Glutamatergic neuron (in vitro differentiated cells): ENCODE results near the gene YIPF4. TPM values are rescaled to one million over a fixed set of nuclear protein-coding genes. Genes with fewer than 3 reads are reported as not detected.
A peak's percentile ranks its signal among the peaks of the same experiment; 100 is the strongest.
"Not testable (repeated sequence)": the region's sequence is repeated elsewhere in the genome, so short reads cannot be mapped to it uniquely, and the experiment has no call there.

Experiments
- DNase-seq: peaks from one replicate; pipeline ENCODE4 v3.0.0; 2022
- H3K27ac Mint-ChIP-seq: one replicate; pipeline ENCODE4 v1.8.0; 2020; ENCODE audit warnings: mild to moderate bottlenecking, mixed read lengths, inconsistent platforms; ENCODE audit not compliant: unreplicated experiment
- H3K27me3 Mint-ChIP-seq: one replicate; pipeline ENCODE4 v1.8.0; 2020; ENCODE audit warnings: mild to moderate bottlenecking, moderate library complexity, mixed read lengths, inconsistent platforms; ENCODE audit not compliant: unreplicated experiment
- H3K36me3 Mint-ChIP-seq: one replicate; pipeline ENCODE4 v1.8.0; 2020; ENCODE audit warnings: mild to moderate bottlenecking, mixed read lengths, inconsistent platforms; ENCODE audit not compliant: unreplicated experiment
- H3K4me1 Mint-ChIP-seq: one replicate; pipeline ENCODE4 v1.8.0; 2020; ENCODE audit warnings: mild to moderate bottlenecking, low read depth, mixed read lengths, inconsistent platforms; ENCODE audit not compliant: unreplicated experiment
- H3K4me3 Mint-ChIP-seq: one replicate; pipeline ENCODE4 v1.8.0; 2020; ENCODE audit warnings: mild to moderate bottlenecking, mixed read lengths, inconsistent platforms; ENCODE audit not compliant: unreplicated experiment
- H3K9me3 Mint-ChIP-seq: one replicate; pipeline ENCODE4 v1.8.0; 2020; ENCODE audit warnings: mild to moderate bottlenecking, moderate library complexity, mixed read lengths, inconsistent platforms; ENCODE audit not compliant: unreplicated experiment
- CTCF ChIP-seq: fragments of 200-600 bp; sonication (generic); IDR thresholded peaks from one replicate; pipeline ENCODE4 v1.5.0; 2021; ENCODE audit not compliant: partially characterized antibody, unreplicated experiment
- total RNA-seq: library from RNA; stranded (reverse); fragmentation: NEBNext Ultra II Directional; extraction: Animal tissue kit (Norgen Biotek cat#: 25700); gene quantifications from one replicate; pipeline ENCODE4 v1.2.1, GENCODE V29; 2021; ENCODE audit not compliant: unreplicated experiment

Gene YIPF4
- total RNA-seq, 1 donor from 2014 or later = 50.2 TPM

- TF ChIP-seq CTCF = no peak
- Mint-ChIP-seq H3K27me3 (no peaks in the 10 kb centered on the region), H3K4me3 (no peak overlapping the region), H3K9me3 (no peaks in the 10 kb centered on the region), H3K27ac (no peak overlapping the region), H3K4me1 (no peaks in the 10 kb centered on the region), H3K36me3 (no peaks in the 10 kb centered on the region)
- DNase-seq = no peak
Measured at GRCh38 chr2:32330136-32330535, 52.4 kb downstream of the YIPF4 start.

GRCh38 chr2:32342801-32343200 lies 65.1 kb downstream of the YIPF4 start:
- no peaks in the 10 kb centered on the region for H3K9me3 Mint-ChIP-seq
- DNase-seq = no peak
- no peaks in the 10 kb centered on the region for H3K4me1 Mint-ChIP-seq
- H3K27ac Mint-ChIP-seq = no peak overlapping the region
- no peak for TF ChIP-seq CTCF
- H3K27me3 Mint-ChIP-seq = peaks cover 3% of the 10 kb centered on the region
- H3K36me3 Mint-ChIP-seq = no peaks in the 10 kb centered on the region
- no peak overlapping the region for H3K4me3 Mint-ChIP-seq

GRCh38 chr2:32350797-32351196 lies 73.1 kb downstream of the YIPF4 start:
- not testable (repeated sequence) for H3K4me3 Mint-ChIP-seq, H3K27me3 Mint-ChIP-seq, H3K9me3 Mint-ChIP-seq, DNase-seq, H3K4me1 Mint-ChIP-seq, H3K36me3 Mint-ChIP-seq, H3K27ac Mint-ChIP-seq

GRCh38 chr2:32355976-32356680 lies 78.4 kb downstream of the YIPF4 start:
- DNase-seq = no peak
- no peak for TF ChIP-seq CTCF
- Mint-ChIP-seq H3K27me3 (no peaks in the 10 kb centered on the region), H3K36me3 (no peaks in the 10 kb centered on the region), H3K9me3 (peaks cover 13% of the 10 kb centered on the region), H3K4me1 (peaks cover 25% of the 10 kb centered on the region), H3K4me3 (peak overlapping the region; percentile 88), H3K27ac (peak overlapping the region; percentile 77)

- H3K4me3 Mint-ChIP-seq = peak within 1 kb of the TSS; percentile 88
- H3K27me3 Mint-ChIP-seq = no peaks in the 10 kb centered on the region
- H3K9me3 Mint-ChIP-seq = peaks cover 13% of the 10 kb centered on the region
- TF ChIP-seq CTCF = no peak
- H3K4me1 Mint-ChIP-seq = peaks cover 25% of the 10 kb centered on the region
- peak within 1 kb of the TSS; percentile 79 for H3K27ac Mint-ChIP-seq
- no peaks in the 10 kb centered on the region for H3K36me3 Mint-ChIP-seq
- DNase-seq = peak; percentile 99
Measured at GRCh38 chr2:32356681-32357317, 79.1 kb downstream of the YIPF4 start, which contains the start of gene BIRC6. BIRC6 (plus strand) TSS chr2:32357023; CDS start chr2:32357162, 139 bp downstream.
